Upper lobe of left lung (tissue), 4 donors: Measurements from ENCODE around the gene SCN1B.
A peak's percentile ranks its signal among the peaks of the same experiment; 100 is the strongest.

Source experiments
- POLR2A ChIP-seq, 4 donors: fragments of 450-650 bp; IDR thresholded peaks; one replicate each; pipeline ENCODE4 v1.5.1; 2016 to 2017; ENCODE audit warnings: antibody characterized with exemption in 4 of 4, mild to moderate bottlenecking in 2 of 4
- POLR2AphosphoS5 ChIP-seq, 2 donors: sonication (generic); formaldehyde crosslinking; IDR thresholded peaks; one replicate each; pipeline ENCODE4 v1.5.1; 2017; ENCODE audit warnings: antibody characterized with exemption in 2 of 2
- TF ChIP-seq, protein P1 (sequence below), 6 experiments: fragments of 450-650 bp in 4 of 6; fragments of 200-600 bp in 2 of 6; sonication (generic) in 2 of 6; IDR thresholded peaks; one replicate each; pipeline ENCODE4 v1.5.1; 2016 to 2019; ENCODE audit warnings: antibody characterized with exemption in 6 of 6

DNA sequence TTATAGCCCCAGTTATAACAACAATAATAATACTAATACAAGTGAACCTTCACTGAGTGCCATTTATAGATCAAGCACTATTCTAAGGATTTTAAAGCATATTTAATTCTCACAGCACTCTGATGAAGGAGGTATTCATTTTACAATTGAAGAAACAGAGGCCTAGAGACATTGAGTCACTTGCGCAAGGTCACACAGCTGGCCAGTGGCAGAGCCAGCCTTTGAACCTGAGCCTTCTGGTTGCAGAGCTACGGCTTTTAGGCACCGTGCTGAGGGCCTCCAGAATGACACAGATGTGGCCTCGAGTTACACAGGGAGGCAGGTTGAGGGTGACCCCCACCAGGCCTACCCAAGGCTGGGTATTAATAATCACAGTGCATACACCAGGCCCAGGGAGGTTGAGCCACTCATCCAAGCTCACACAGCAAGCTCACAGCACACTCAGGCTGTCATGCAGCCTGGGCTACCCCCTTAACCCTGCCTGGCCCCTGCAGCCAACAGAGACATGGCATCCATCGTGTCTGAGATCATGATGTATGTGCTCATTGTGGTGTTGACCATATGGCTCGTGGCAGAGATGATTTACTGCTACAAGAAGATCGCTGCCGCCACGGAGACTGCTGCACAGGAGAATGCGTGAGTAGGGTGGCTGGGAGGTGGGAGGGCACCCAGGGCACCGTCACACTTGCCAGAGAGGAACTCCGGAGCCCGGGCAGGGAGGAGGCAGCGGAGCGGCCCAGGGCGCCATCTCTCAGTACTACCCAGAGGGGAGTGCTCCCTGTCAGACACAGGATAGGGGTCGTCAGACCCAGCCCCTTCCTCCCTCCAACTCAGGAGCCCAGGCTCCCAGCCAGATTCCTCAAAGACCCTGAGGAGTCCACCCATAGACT is 8.6 kb downstream of the SCN1B start:
- TF ChIP-seq, protein P1, sequence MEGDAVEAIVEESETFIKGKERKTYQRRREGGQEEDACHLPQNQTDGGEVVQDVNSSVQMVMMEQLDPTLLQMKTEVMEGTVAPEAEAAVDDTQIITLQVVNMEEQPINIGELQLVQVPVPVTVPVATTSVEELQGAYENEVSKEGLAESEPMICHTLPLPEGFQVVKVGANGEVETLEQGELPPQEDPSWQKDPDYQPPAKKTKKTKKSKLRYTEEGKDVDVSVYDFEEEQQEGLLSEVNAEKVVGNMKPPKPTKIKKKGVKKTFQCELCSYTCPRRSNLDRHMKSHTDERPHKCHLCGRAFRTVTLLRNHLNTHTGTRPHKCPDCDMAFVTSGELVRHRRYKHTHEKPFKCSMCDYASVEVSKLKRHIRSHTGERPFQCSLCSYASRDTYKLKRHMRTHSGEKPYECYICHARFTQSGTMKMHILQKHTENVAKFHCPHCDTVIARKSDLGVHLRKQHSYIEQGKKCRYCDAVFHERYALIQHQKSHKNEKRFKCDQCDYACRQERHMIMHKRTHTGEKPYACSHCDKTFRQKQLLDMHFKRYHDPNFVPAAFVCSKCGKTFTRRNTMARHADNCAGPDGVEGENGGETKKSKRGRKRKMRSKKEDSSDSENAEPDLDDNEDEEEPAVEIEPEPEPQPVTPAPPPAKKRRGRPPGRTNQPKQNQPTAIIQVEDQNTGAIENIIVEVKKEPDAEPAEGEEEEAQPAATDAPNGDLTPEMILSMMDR (IDR thresholded peaks at IDR 0.05), result no peak
- TF ChIP-seq POLR2A (IDR thresholded peaks at IDR 0.05), result peak in 1 of 4 donors; percentile 28
- TF ChIP-seq POLR2AphosphoS5 (IDR thresholded peaks at IDR 0.05), result no peak
